Hepatocyte (in vitro differentiated cells): ENCODE results near the gene PYURF.

Source experiments
- EZH2 ChIP-seq: fragments of 200-600 bp; sonication (generic); IDR thresholded peaks from 2 replicates; pipeline ENCODE4 v1.6.1; 2016; ENCODE audit warnings: antibody characterized with exemption, mild to moderate bottlenecking, borderline replicate concordance
- TF ChIP-seq, protein P1 (sequence below): fragments of 200-600 bp; sonication (generic); IDR thresholded peaks from 2 replicates; pipeline ENCODE4 v1.5.1; 2016; ENCODE audit warnings: antibody characterized with exemption, mild to moderate bottlenecking; ENCODE audit not compliant: poor library complexity

DNA sequence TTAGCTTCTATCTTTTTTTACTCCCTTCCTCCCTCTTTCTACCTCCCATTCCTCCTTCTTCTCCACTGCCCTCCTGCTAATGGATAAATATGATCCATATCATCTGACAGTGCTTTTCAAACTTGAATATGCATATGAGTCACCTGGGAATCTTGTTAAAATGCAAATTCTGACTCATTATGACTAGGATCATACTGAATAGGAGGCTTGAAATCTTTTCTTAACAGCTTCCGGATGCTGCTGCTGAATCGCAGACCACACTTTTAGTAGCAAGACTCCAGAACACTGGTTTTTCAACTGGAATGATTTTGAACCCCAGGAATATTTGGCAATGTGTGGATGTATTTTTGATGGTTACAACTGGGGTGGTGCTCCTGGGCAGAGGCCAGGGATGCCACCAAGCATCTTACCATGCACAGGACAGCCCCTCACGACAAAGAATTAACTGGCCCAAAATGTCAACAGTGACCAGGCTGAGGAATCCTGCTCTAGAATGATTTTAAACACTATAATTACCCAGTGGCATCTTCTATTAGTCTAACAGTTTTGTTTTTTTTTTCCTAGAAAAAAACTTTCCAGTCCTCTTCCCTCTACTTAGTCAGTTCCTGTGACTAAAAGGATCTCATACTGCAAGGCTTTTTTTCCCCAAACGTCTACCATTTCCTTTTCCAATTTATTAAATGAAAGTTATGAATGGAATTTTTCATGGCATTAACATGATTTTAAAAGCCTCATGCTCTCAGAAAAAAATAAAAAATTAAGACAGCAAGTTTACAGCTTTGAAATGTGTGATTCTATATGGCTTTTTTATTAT, 10.6 kb upstream of the PYURF start:
- no peak for TF ChIP-seq EZH2
- TF ChIP-seq, protein P1, sequence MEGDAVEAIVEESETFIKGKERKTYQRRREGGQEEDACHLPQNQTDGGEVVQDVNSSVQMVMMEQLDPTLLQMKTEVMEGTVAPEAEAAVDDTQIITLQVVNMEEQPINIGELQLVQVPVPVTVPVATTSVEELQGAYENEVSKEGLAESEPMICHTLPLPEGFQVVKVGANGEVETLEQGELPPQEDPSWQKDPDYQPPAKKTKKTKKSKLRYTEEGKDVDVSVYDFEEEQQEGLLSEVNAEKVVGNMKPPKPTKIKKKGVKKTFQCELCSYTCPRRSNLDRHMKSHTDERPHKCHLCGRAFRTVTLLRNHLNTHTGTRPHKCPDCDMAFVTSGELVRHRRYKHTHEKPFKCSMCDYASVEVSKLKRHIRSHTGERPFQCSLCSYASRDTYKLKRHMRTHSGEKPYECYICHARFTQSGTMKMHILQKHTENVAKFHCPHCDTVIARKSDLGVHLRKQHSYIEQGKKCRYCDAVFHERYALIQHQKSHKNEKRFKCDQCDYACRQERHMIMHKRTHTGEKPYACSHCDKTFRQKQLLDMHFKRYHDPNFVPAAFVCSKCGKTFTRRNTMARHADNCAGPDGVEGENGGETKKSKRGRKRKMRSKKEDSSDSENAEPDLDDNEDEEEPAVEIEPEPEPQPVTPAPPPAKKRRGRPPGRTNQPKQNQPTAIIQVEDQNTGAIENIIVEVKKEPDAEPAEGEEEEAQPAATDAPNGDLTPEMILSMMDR = no peak
